Spleen (tissue), 7 donors: ENCODE results near the gene SHOX.
"Not testable (repeated sequence)": the region's sequence is repeated elsewhere in the genome, so short reads cannot be mapped to it uniquely, and the experiment has no call there.

ENCODE experiments used
- CTCF ChIP-seq, 11 experiments: fragments of 200-600 bp in 7 of 11; fragments of 450-650 bp in 4 of 11; sonication (generic) in 4 of 11; IDR thresholded peaks in 8 of 11; conservative IDR thresholded peaks in 3 of 11; 1 replicate in 7 of 11; 2 replicates in 4 of 11; pipeline versions ENCODE4 v1.4.0 to v1.8.0; 2016 to 2021; ENCODE audit warnings: antibody characterized with exemption in 11 of 11, inconsistent platforms in 4 of 11, mild to moderate bottlenecking in 1 of 11
- POLR2AphosphoS5 ChIP-seq, 3 donors: sonication (generic); formaldehyde crosslinking; IDR thresholded peaks; one replicate each; pipeline ENCODE4 v1.5.1; 2017; ENCODE audit warnings: antibody characterized with exemption in 3 of 3
- donor health status: DM: no; HTN: no; CAD: no; lungs with moderate emphysema.
- donor health status: DM: no; HTN: no; CAD: no.
- donor health status: DM: no; HTN: no; CAD: no.

GRCh38 chrX:618304-618703, 12.3 kb upstream of the SHOX start:
- TF ChIP-seq CTCF (IDR thresholded peaks at IDR 0.05 in 8 of 11, conservative IDR thresholded peaks at IDR 0.05 in 3 of 11); POLR2AphosphoS5 (IDR thresholded peaks at IDR 0.05): not testable (repeated sequence)
